ENCODE measurements around the gene GNAQ.

Gene GNAQ

GRCh38 chr9:77909306-77909705 is 122.3 kb downstream of the GNAQ start:
- no peak for DNase-seq (ENCODE audit: low read depth in 3 of 3, low spot score in 1 of 3)

DNA sequence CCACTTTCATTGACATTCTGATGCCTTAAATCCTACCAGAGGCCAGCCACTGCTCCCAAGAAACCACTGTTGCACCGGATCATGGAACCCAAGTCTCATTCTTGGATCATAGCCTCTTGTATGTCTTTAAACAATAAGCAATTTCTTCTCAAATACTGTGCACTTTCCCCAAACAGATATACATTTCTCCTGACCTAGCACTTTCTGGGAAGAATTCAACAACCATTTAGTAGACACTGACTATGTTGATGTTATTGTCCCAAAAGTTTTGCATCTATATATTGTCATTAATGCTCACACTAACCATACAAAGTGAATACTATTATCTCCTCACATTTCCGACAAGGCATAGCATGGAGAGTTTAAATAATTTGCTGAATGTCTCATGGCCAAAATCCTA is 123.3 kb downstream of the GNAQ start:
- no peak for DNase-seq (ENCODE audit: low read depth in 3 of 3, low spot score in 1 of 3)

DNA sequence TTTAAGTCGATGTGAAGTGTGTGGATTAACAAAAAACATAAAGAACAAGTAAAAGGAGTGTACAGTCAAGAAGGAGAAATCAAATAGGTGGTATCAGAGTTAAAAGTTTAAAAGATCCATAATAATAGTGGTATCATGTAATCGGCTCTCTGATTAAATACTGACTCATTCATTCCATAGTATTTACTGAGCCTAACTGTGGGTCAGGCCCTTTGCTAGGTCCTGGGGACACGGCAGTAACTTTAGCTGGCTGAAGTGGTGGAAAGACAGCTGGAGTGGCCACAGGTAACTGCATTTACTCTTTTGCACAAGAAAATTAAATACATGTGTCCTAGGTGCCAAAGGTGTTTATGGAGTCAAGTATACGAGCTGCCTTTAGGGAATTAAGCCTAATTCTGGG is 124.0 kb downstream of the GNAQ start:
- no peak for DNase-seq (ENCODE audit: low read depth in 3 of 3, low spot score in 1 of 3)

DNA sequence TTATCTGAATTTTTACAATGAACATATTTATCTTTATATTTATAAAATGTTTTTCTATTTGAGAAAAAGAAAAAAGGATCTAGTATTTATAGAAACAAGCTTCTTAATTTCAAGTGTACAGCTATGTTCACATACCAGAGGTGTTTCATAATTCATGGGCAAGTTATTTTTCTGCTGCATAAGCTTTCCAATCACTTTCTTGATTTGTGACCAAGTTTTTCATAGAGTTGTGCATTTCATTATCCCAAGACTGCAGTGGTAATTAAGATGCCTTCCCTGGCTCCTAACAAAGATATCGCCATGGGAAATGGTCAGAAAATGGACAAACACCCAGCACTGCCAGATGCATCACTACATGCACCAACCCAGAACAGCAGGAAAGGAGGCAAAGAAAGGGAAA is 124.6 kb downstream of the GNAQ start:
- no peak for DNase-seq (ENCODE audit: low read depth in 3 of 3, low spot score in 1 of 3)

DNA sequence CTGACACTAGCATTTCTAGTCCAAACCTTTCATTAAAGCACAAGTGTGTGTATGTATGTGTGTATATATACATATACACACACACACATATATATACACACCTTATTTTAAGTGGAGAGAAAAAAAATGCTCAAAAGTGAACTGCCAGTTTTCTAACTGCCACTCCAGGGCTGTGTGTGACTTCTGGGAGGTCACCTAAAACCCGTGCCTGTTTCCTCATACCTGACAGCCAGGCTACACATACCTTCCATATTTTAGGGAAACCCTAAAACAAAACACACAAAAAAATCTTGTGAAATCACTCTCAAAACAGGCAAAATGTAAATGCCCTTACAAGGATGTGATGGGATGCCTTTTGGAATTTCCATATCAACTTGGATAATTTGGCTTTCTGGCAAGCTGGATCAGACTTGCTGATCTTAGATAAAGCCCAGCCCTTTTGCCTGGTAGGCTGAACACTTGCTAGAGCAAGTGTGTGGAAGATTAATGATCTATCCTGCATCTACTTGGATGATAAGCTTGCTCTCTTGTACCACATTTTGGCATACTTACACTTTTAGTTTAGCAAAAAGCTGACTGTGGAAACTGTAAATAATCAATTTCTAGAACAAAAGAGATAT is 127.8 kb downstream of the GNAQ start:
- DNase-seq (ENCODE audit: low read depth in 3 of 3, low spot score in 1 of 3): no peak

DNA sequence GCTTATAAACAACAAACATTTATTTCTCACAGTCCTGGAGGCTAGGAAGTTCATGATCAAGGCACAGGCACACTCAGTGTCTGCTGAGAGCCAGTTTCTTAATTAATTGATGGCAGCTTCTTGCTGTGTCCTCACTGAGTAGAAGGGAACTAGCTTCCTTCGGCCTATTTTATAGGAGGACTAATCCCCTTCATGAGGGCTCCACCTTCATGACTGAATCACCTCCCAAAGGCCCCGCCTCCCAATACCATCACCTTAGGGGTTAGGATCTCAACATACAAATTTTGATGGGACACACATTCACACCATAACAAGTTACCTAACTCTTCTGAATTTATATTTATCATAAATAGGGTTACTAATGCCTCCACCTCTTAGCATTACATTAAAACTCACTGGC is 129.8 kb downstream of the GNAQ start:
- DNase-seq (ENCODE audit: low read depth in 3 of 3, low spot score in 1 of 3): no peak

DNA sequence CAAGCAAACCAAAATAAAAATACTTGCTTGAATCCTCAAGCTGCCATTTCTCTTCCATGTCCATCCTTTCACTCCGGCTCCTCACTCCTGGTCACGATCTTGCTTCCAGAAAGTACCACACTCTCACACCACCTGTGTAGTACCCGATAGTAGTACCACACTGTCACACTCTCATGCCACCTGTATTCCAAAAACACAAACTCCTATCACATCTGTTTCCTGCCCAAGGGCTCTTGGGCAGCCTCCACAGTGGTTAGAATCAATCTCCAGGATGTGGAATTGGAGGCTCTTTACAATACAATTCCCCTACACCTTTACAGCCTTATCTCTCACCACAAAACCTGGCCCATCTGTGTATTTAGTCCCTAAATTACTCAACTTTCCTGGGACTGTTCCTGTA is 130.6 kb downstream of the GNAQ start:
- DNase-seq (ENCODE audit: low read depth in 3 of 3, low spot score in 1 of 3): no peak

DNA sequence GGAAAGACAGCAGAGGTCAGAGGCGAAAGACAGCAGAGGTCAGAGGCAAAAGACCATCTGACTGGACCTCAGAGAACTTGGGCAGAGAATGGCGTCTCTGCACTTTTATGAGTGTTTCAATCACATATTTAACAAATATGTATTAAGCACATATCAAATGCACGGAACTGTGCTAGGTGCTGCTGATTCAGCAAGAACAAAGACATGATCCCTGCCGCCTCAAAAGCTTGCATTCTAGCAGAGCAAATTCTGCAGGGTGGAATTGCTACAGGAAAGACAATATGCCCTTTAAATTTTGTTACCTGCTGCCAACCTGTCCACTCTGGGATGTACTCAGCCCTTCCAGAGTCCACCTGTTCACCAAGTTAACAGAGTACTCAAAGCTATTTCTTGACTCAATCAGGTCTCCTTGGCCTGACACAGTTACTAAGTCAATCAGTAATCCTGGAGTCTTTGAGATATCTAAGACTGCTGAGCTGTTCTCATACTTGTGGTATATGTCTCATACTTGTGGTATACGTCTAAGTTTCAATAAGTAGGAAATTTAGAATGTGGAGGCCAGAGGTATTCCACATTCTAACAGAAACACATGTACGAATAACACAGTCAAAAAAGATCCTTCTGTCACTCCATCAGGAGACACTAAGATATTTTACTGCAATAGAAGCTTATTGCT is 131.8 kb downstream of the GNAQ start:
- DNase-seq (ENCODE audit: low read depth in 3 of 3, low spot score in 1 of 3): no peak

DNA sequence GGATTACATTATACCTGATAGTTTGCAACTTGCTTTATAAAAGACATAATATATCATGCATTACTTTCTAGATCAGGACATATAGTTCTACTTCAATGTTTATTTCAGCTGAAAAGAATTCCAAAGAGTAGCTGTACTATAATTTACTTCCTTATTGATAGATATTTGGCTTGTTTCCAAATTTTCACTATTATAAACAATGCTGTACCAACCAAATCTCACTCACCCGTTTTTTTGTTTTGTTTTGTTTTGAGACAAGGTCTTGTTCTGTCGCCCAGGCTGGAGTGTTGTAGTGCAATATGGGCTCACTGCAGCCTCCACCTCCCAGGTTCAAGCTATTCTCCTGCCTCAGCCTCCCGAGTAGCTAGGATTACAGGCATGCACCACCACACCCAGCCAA is 132.7 kb downstream of the GNAQ start:
- no peak for DNase-seq (ENCODE audit: low read depth in 3 of 3, low spot score in 1 of 3)

DNA sequence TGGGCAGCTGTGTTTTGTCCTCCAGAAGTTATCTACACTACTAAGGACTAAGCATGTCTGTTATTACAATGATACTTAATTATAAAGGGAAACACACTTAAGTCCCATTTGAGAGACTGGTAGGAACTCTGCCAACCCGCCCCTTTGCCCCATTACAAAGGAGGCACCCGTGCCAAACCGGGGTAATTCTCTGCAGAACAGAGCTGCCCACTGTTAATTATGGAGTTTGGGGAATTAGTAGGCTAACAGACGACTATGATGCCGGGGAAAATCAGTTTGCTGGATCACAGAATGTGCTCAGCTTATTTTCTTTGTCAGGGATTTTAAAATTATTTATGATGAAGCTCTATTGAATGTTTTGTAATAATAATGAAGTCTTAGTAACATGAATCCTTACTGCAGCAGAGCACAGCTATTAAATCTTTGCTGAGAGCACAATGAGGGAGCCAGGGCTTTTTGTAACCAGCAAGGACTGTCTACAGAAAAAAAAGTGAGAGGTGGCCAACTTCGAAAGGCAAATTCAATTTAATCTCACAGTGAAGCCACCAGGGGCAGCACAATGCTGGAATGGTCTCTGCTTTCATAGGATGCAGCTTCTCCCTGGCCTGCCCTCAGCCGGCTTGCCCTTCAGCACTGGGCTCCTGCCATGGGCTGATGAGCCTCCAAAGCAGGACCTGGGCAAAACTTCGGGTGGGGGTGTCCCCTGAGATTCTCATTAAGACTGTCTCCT is 134.5 kb downstream of the GNAQ start:
- DNase-seq (ENCODE audit: low read depth in 3 of 3, low spot score in 1 of 3): no peak

GRCh38 chr9:77896269-77896937 is 135.2 kb downstream of the GNAQ start:
- no peak for DNase-seq (ENCODE audit: low read depth in 3 of 3, low spot score in 1 of 3)

DNA sequence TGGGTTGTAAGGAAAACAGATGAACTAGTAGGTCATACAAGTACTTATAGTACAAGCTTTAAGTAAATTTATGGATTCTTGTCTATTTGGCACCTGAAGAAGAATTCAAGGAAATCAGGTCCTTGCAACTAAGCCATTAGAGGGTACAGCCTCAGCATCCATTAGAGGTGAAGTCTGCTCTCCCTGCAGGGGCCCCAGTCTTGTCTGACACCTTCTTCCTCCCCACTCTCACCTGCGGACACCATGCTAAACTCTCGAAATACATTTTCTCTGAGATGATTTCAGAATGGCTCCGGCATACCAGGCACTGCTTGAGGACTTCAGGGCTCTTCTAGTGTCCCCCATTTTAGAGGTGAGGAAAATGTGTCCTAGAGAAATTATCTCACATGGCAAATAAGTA is 137.9 kb downstream of the GNAQ start:
- DNase-seq (ENCODE audit: low read depth in 3 of 3, low spot score in 1 of 3): no peak

DNA sequence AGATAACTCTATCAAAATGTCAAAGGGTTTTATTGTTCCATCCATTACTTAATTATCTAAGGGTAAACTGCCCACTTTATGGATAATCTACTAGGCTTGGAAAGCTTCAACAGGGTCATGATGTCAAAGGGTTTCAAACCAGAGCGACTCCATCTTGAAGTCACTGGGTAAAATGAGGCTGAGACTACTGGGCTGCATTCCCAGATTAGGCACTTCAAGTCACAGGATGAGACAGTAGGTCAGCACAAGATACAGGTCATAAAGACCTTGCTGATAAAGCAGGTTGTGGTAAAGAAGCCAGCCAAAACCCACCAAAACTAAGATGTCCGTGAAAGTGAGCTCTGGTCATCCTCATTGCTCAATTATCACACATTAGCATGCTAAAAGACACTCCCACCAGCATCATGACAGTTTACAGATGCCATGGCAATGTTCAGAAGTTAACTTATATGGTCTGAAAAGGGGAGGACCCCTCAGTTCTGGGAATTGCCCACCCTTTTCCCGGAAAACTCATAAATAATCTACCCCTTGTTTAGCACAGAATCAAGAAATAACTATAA is 138.6 kb downstream of the GNAQ start:
- DNase-seq (ENCODE audit: low read depth in 3 of 3, low spot score in 1 of 3): no peak

- no peak for DNase-seq (ENCODE audit: low read depth in 3 of 3, low spot score in 1 of 3)
These were observed 139.4 kb downstream of the GNAQ start for GRCh38 chr9:77892171-77892570.

DNA sequence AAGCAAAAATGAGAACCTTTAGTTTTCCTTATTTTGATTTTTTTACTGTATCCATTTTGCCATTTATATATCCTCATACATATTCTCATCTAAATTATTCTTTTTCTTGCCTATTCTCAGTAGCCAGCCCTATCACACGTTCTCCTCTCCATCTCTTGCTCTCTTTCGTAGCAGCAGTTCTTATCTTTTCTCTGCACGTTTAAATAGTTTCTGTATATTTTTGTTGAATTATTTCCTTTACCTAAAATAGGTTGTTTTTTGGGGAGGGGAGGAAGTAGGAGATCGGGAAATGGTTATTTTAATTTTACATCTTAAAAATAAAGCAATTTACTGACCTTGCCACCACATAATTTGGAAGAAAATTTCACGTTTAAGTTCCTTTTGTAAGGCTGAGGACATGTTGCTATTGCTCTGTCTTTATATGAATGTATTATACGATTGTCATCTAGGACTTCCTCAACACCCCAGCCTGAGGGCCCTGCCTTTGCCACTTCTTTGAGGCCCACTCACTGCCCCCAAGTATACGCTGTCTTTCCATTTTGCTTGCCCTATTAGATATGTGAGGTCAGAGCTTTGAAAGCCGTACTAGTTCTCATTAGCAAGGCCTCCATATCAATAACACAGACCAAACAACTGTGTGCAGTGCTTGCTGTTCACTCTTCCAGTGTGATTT is 140.3 kb downstream of the GNAQ start:
- no peak for DNase-seq (ENCODE audit: low read depth in 3 of 3, low spot score in 1 of 3)

- no peak for DNase-seq (ENCODE audit: low read depth in 3 of 3, low spot score in 1 of 3)
These were observed 143.9 kb downstream of the GNAQ start for GRCh38 chr9:77887662-77888061.

DNA sequence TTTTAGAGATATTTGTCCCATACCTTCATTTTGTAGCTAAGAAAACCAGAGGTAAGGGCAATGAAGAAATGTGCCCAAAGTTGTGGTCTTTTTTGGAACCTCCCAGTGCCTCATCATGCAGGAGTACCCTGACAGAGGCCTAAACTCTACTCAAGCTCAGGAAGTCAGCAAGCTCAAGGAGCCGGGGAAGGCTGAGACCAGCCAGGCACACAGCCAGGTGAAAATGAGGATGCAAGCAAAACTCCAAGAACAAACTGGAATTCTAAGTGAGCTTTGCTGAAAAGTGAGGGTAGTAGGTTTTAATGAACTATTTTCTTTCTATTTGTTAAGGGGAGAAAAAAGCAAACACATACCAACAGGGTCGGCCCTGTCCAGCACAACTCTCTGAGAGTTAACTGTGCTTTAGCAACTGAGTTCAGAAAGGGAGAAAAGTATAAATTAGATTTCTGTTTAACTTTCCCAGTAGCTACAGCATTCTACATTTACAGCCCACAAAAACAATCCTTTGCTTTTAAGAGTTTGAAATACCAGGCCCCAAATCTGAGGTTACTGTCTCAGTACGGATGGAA is 146.4 kb downstream of the GNAQ start:
- DNase-seq (ENCODE audit: low read depth in 3 of 3, low spot score in 1 of 3): no peak

DNA sequence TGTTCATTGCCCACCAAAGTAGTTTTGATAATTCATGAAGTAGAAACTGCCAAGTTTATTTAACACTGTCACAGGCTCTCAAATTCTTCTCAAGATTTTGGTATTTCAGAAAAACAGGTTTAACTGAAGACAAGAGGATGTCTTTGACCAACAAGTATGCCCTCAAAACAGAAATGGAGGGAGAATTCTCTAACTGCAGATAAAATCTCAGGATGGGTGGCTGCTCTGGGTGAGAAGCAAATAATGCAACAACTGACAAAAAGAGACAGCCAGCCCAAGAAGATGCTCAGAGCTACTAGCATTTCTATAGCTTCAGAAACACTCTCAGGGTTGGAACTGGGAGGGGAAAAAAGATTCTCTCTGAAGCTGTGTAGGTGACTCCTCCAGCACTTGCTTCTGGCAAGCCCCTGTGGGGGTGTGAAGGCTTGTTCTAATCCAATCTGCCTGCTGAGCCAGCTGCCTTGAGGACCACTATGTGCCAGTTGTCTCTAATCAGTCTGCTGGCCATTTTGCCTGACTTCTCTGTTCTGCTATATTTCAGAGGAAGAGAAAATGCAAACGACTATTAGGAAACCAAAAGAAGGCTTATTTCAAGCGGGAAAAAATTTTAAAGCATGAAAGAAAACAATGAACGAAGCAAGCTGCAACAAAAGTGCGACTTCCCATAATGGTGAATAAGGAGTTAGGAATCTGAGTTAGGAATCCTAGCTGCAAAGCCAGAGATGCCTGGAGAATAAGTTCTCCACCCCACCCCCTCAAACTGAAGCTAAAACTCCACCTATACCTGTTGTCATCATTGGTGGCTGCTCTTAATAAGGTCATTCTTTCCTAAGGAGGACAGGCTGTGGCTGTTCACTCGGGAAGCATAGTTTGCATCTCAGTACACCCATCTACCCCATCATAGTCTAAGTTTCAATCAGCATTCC is 147.5 kb downstream of the GNAQ start:
- DNase-seq (ENCODE audit: low read depth in 3 of 3, low spot score in 1 of 3): no peak

DNA sequence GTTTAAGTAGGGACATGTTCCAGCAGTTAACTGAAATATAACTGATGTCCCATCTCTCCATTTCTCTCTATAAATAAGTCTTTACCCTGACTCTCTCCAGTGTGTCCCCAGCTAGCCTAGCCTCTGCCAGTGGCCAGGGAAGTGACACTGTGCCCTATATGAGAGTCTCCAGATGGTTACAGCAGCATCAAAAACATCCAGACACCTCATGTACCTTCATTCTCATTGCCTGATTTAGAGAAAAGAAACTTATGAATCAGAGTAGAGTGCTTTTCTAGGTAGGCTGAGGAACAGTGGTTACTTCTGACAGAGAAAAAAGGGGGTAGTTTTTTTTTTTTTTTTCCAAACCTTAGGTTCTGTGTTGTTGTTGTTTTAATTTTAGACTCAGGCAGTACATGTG is 148.5 kb downstream of the GNAQ start:
- no peak for DNase-seq (ENCODE audit: low read depth in 3 of 3, low spot score in 1 of 3)

DNA sequence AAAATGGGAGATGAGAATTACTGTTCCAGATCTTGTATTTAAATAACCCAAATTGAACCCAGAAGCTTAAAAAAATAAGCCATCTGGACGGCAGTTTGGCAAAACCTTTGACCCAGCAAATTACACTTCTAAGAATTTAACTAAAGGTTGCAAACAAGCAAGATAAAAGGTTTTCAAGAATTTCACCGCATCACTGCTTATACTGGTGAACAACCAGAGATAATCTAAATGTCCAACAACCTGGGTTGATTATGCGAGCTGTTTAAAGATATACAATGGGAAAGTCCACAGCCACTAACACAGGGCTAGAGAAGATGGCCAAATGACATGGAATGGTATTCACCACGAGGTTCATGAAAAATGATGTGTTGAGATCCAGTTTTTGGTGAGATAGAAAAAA is 149.3 kb downstream of the GNAQ start:
- DNase-seq (ENCODE audit: low read depth in 3 of 3, low spot score in 1 of 3): no peak

All from stimulated activated CD4-positive, alpha-beta T cell treated with anti-CD3 and anti-CD28 coated beads, TNF-alpha, amount 100 ng/mL, for 1 hour (primary cell).